ENCODE data around the gene PDCD6IP.

The PDCD6IP gene

DNA sequence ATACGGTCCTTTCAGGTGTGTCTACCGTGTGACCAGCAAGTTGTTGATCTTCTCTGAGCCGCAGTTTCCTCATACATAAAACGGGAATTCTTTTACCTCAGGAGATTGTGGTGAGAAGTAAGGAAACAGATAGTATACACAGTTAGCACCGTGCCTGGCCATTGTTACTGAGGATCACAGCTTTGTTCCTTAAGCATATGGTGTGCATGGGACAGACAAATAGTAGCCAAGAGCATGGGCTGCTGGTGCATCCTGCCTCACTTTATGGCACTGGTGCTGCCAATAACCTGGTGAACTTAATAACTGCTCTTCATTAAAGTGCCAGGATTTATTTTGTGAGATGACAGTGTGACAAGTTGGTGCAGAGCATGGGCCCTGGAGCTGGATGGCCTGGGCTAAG lies 86.3 kb downstream of the PDCD6IP start:
- Histone ChIP-seq H4K20me1 (ENCODE audit: insufficient read depth, low read length) (no peaks in the 10 kb centered on the region), H2AFZ (ENCODE audit: low read length) (no peak overlapping the region), H3K9me3 (replicated peaks; ENCODE audit: insufficient read depth, low read length) (no peaks in the 10 kb centered on the region), H3K27ac (ENCODE audit: low read length) (no peak overlapping the region), H3K27me3 (replicated peaks; ENCODE audit: insufficient read depth, low read length) (no peaks in the 10 kb centered on the region), H3K9ac (ENCODE audit: low read length) (no peak overlapping the region), H3F3A (ENCODE audit: insufficient read depth, low read length) (no peaks in the 10 kb centered on the region), H3K9me2 (replicated peaks; ENCODE audit: insufficient read depth, low read length) (no peaks in the 10 kb centered on the region), H3K36me3 (replicated peaks; ENCODE audit: insufficient read depth, low read length) (no peaks in the 10 kb centered on the region), H3K79me2 (ENCODE audit: low read length) (no peaks in the 10 kb centered on the region), H3K4me1 (ENCODE audit: low read length) (no peaks in the 10 kb centered on the region), H3K4me2 (ENCODE audit: low read depth, low read length) (no peak overlapping the region), H3K4me3 (ENCODE audit: low read length) (no peak overlapping the region)
- no peak for DNase-seq
- TF ChIP-seq EZH2 (optimal IDR thresholded peaks at IDR 0.05; ENCODE audit: low read depth, low read length) (no peak), CTCF (IDR thresholded peaks at IDR 0.05; ENCODE audit: low read length) (no peak), EZH2phosphoT487 (IDR thresholded peaks at IDR 0.05; ENCODE audit: low read length) (no peak)

DNA sequence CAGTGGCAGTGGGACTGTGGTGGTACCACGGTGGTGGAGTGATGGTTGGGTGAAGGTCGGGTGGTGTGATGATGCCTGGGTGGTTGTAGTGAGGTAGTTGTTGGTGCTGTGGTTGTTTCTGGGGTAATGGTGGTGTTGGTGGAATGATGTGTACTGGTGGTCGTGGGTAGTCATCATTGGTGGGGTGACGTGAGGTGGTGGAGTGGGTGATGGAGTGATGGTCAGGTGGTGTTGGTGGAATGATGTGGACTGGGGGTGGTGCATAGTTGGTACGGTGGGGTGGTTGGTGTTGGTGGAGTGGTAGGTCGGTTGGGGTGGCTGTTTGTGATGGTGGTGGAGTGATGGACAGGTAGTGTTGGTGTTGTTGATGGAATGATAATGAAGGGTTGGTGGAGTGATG lies 87.1 kb downstream of the PDCD6IP start:
- no peak for DNase-seq
- Histone ChIP-seq H3F3A (ENCODE audit: insufficient read depth, low read length) (no peaks in the 10 kb centered on the region), H3K27me3 (replicated peaks; ENCODE audit: insufficient read depth, low read length) (no peaks in the 10 kb centered on the region), H3K9ac (ENCODE audit: low read length) (no peak overlapping the region), H3K9me3 (replicated peaks; ENCODE audit: insufficient read depth, low read length) (no peaks in the 10 kb centered on the region), H3K79me2 (ENCODE audit: low read length) (no peaks in the 10 kb centered on the region), H3K4me2 (ENCODE audit: low read depth, low read length) (no peak overlapping the region), H4K20me1 (ENCODE audit: insufficient read depth, low read length) (no peaks in the 10 kb centered on the region), H3K27ac (ENCODE audit: low read length) (no peak overlapping the region), H3K4me3 (ENCODE audit: low read length) (no peak overlapping the region), H3K36me3 (replicated peaks; ENCODE audit: insufficient read depth, low read length) (no peaks in the 10 kb centered on the region), H3K4me1 (ENCODE audit: low read length) (no peaks in the 10 kb centered on the region), H3K9me2 (replicated peaks; ENCODE audit: insufficient read depth, low read length) (no peaks in the 10 kb centered on the region), H2AFZ (ENCODE audit: low read length) (no peak overlapping the region)
- TF ChIP-seq EZH2 (optimal IDR thresholded peaks at IDR 0.05; ENCODE audit: low read depth, low read length) (no peak), EZH2phosphoT487 (IDR thresholded peaks at IDR 0.05; ENCODE audit: low read length) (no peak), CTCF (IDR thresholded peaks at IDR 0.05; ENCODE audit: low read length) (no peak)

GRCh38 chr3:33886015-33886414 lies 87.6 kb downstream of the PDCD6IP start:
- Histone ChIP-seq H3F3A (ENCODE audit: insufficient read depth, low read length) (no peaks in the 10 kb centered on the region), H3K9ac (ENCODE audit: low read length) (no peak overlapping the region), H3K36me3 (replicated peaks; ENCODE audit: insufficient read depth, low read length) (no peaks in the 10 kb centered on the region), H3K79me2 (ENCODE audit: low read length) (no peaks in the 10 kb centered on the region), H3K27me3 (replicated peaks; ENCODE audit: insufficient read depth, low read length) (no peaks in the 10 kb centered on the region), H3K4me2 (ENCODE audit: low read depth, low read length) (no peak overlapping the region), H3K4me3 (ENCODE audit: low read length) (no peak overlapping the region), H2AFZ (ENCODE audit: low read length) (no peak overlapping the region), H3K4me1 (ENCODE audit: low read length) (no peaks in the 10 kb centered on the region), H3K27ac (ENCODE audit: low read length) (no peak overlapping the region), H3K9me3 (replicated peaks; ENCODE audit: insufficient read depth, low read length) (no peaks in the 10 kb centered on the region), H4K20me1 (ENCODE audit: insufficient read depth, low read length) (no peaks in the 10 kb centered on the region), H3K9me2 (replicated peaks; ENCODE audit: insufficient read depth, low read length) (no peaks in the 10 kb centered on the region)
- no peak for DNase-seq
- no peak for TF ChIP-seq CTCF (IDR thresholded peaks at IDR 0.05; ENCODE audit: low read length)
- TF ChIP-seq EZH2 (optimal IDR thresholded peaks at IDR 0.05; ENCODE audit: low read depth, low read length): no peak
- no peak for TF ChIP-seq EZH2phosphoT487 (IDR thresholded peaks at IDR 0.05; ENCODE audit: low read length)

Data from MM.1S (cell line).